Neutrophil (primary cell): ENCODE results near the gene PPP2R1A.

ENCODE experiments used
- H3K27ac ChIP-seq: fragments of 200-600 bp; sonication (generic); 2 replicates; pipeline ENCODE4 v1.5.1; 2016; ENCODE audit warnings: mild to moderate bottlenecking, moderate library complexity
- H3K27me3 ChIP-seq: fragments of 200-600 bp; sonication (generic); 2 replicates; pipeline ENCODE4 v1.6.0; 2016; ENCODE audit warnings: mild to moderate bottlenecking
- H3K36me3 ChIP-seq: fragments of 200-600 bp; sonication (generic); 2 replicates; pipeline ENCODE4 v1.5.1; 2017
- H3K4me1 ChIP-seq, 2 experiments: fragments of 200-600 bp in 1 of 2; sonication (generic) in 1 of 2; 1 replicate in 1 of 2; 2 replicates in 1 of 2; pipeline versions ENCODE4 v1.5.1 to v1.6.1; 2013 to 2016; ENCODE audit warnings: low read depth in 1 of 2, low read length in 1 of 2, mild to moderate bottlenecking in 1 of 2, moderate library complexity in 1 of 2; ENCODE audit not compliant: control insufficient read depth in 1 of 2, insufficient read depth in 1 of 2
- H3K4me3 ChIP-seq, 2 experiments: fragments of 200-600 bp in 1 of 2; sonication (generic) in 1 of 2; 1 replicate in 1 of 2; 2 replicates in 1 of 2; pipeline ENCODE4 v1.5.1; 2013 to 2016; ENCODE audit warnings: low read depth in 1 of 2, low read length in 1 of 2, mild to moderate bottlenecking in 1 of 2, moderate library complexity in 1 of 2
- H3K9me3 ChIP-seq: fragments of 200-600 bp; sonication (generic); 2 replicates; pipeline ENCODE4 v1.5.1; 2016
- CTCF ChIP-seq: fragments of 200-600 bp; sonication (generic); IDR thresholded peaks from 2 replicates; pipeline ENCODE4 v1.5.1; 2016; ENCODE audit warnings: antibody characterized with exemption

Gene PPP2R1A

GRCh38 chr19:52211203-52211602 is 21.4 kb downstream of the PPP2R1A start:
- Histone ChIP-seq H3K27ac (no peak overlapping the region), H3K36me3 (peaks cover 95% of the 10 kb centered on the region), H3K27me3 (no peaks in the 10 kb centered on the region), H3K4me3 (no peak overlapping the region), H3K4me1 (no peaks in the 10 kb centered on the region), H3K9me3 (no peaks in the 10 kb centered on the region)
- no peak for TF ChIP-seq CTCF

- peaks cover 95% of the 10 kb centered on the region for H3K36me3 ChIP-seq
- H3K27me3 ChIP-seq = no peaks in the 10 kb centered on the region
- no peaks in the 10 kb centered on the region for H3K4me1 ChIP-seq
- H3K9me3 ChIP-seq = no peaks in the 10 kb centered on the region
- no peak for TF ChIP-seq CTCF
- no peak overlapping the region for H3K4me3 ChIP-seq
- no peak overlapping the region for H3K27ac ChIP-seq
Observed at GRCh38 chr19:52211926-52212571, 22.2 kb downstream of the PPP2R1A start.

GRCh38 chr19:52212572-52213255 is 22.9 kb downstream of the PPP2R1A start:
- Histone ChIP-seq H3K36me3 (peaks cover 95% of the 10 kb centered on the region), H3K9me3 (no peaks in the 10 kb centered on the region), H3K27me3 (no peaks in the 10 kb centered on the region), H3K4me1 (no peaks in the 10 kb centered on the region), H3K27ac (no peak overlapping the region), H3K4me3 (no peak overlapping the region)
- no peak for TF ChIP-seq CTCF

GRCh38 chr19:52214241-52214640 is 24.4 kb downstream of the PPP2R1A start:
- Histone ChIP-seq H3K36me3 (peaks cover 95% of the 10 kb centered on the region), H3K27me3 (no peaks in the 10 kb centered on the region), H3K9me3 (no peaks in the 10 kb centered on the region), H3K4me3 (no peak overlapping the region), H3K4me1 (no peaks in the 10 kb centered on the region), H3K27ac (no peak overlapping the region)
- TF ChIP-seq CTCF = no peak

GRCh38 chr19:52216401-52216800 is 26.5 kb downstream of the PPP2R1A start:
- Histone ChIP-seq H3K4me3 (no peak overlapping the region), H3K36me3 (peaks cover 100% of the 10 kb centered on the region), H3K9me3 (no peaks in the 10 kb centered on the region), H3K27ac (no peak overlapping the region), H3K4me1 (no peaks in the 10 kb centered on the region), H3K27me3 (no peaks in the 10 kb centered on the region)
- TF ChIP-seq CTCF = no peak
